ENCODE data around the gene CHMP3.

DNA sequence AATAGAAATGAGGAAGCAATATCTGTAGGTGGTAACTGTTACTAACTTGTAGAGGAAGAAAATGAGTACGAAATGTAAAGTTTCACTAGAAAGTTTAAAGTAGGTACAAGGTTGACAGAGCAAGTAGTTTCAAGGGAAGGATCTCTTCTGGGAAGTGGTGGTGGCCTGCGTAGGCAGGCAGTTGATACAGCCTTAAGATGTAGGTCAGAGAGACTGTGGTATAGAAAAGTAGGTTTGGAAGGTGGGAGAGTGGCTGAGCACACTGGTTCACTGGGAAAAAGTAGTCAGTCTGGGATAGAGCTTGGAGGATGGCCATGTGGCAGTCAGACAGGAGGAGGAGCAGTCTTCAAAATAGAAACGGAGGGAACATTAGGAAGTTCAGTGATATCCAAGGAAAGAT lies 98.6 kb downstream of the CHMP3 start:
- TF ChIP-seq CTCF (IDR thresholded peaks at IDR 0.05) = no peak
- no peak for TF ChIP-seq EZH2 (IDR thresholded peaks at IDR 0.05)

Data from neural progenitor cell (in vitro differentiated cells).